Measurements from ENCODE around the gene ASTN2.
A peak's percentile ranks its signal among the peaks of the same experiment; 100 is the strongest.

The ASTN2 gene

DNA sequence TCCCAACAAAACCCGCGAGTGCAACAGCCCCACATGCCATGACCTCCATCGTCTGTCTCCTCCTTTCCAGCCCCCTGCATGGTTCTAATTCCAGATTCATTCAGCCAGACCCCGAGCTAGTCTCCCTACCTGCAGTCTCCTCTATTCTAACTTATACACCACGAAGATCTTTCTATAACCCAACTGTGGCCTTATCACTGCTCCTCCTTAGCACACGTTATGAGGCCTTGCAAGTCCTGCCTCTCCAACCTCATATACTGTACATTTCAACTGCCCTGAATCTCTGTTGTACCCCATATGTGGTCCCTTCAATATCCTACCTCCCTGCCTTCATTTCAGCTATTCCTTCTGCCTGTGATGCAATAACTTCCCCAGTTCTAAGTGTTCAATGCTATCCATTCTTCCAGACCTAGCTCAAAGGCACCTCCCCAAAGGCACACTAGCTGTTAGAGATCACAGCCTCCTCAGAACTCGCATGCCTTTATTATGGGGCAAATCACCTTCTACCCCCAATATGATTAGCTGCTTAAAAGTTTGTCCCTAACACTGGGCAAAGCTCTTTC lies 942.8 kb downstream of the ASTN2 start:
- H3K36me3 ChIP-seq (ENCODE audit: insufficient read depth, insufficient read length, low read length), result peaks cover 2% of the 10 kb centered on the region
- peaks cover 10% of the 10 kb centered on the region for H3K4me1 ChIP-seq (ENCODE audit: insufficient read depth, insufficient read length)
- TF ChIP-seq ZNF274 (IDR thresholded peaks at IDR 0.05; ENCODE audit: low read depth, low read length) (no peak), SUZ12 (IDR thresholded peaks at IDR 0.05; ENCODE audit: extremely low read depth, insufficient read depth, insufficient read length) (no peak), YY1 (IDR thresholded peaks at IDR 0.05; ENCODE audit: insufficient read depth, insufficient read length) (no peak)
- H3K9me3 ChIP-seq (ENCODE audit: insufficient read depth, low read length), result no peaks in the 10 kb centered on the region
- H3K4me3 ChIP-seq (ENCODE audit: insufficient read length, low read depth), result no peak overlapping the region
- DNase-seq (ENCODE audit: low read depth, low spot score), result no peak
- H3K27me3 ChIP-seq (ENCODE audit: insufficient read depth, insufficient read length), result no peaks in the 10 kb centered on the region
- no peak overlapping the region for H3K9ac ChIP-seq (ENCODE audit: insufficient read length, low read depth)

- Histone ChIP-seq H3K27me3 (ENCODE audit: insufficient read depth, insufficient read length) (no peaks in the 10 kb centered on the region), H3K36me3 (ENCODE audit: insufficient read depth, insufficient read length, low read length) (peaks cover 2% of the 10 kb centered on the region), H3K9ac (ENCODE audit: insufficient read length, low read depth) (peak overlapping the region; percentile 47), H3K4me3 (ENCODE audit: insufficient read length, low read depth) (no peak overlapping the region), H3K4me1 (ENCODE audit: insufficient read depth, insufficient read length) (peaks cover 9% of the 10 kb centered on the region), H3K9me3 (ENCODE audit: insufficient read depth, low read length) (no peaks in the 10 kb centered on the region)
- peak; percentile 97 for DNase-seq (ENCODE audit: low read depth, low spot score)
- no peak for TF ChIP-seq YY1 (IDR thresholded peaks at IDR 0.05; ENCODE audit: insufficient read depth, insufficient read length)
- no peak for TF ChIP-seq ZNF274 (IDR thresholded peaks at IDR 0.05; ENCODE audit: low read depth, low read length)
- TF ChIP-seq SUZ12 (IDR thresholded peaks at IDR 0.05; ENCODE audit: extremely low read depth, insufficient read depth, insufficient read length), result no peak
These were observed 943.6 kb downstream of the ASTN2 start for GRCh38 chr9:116471093-116471906.

DNA sequence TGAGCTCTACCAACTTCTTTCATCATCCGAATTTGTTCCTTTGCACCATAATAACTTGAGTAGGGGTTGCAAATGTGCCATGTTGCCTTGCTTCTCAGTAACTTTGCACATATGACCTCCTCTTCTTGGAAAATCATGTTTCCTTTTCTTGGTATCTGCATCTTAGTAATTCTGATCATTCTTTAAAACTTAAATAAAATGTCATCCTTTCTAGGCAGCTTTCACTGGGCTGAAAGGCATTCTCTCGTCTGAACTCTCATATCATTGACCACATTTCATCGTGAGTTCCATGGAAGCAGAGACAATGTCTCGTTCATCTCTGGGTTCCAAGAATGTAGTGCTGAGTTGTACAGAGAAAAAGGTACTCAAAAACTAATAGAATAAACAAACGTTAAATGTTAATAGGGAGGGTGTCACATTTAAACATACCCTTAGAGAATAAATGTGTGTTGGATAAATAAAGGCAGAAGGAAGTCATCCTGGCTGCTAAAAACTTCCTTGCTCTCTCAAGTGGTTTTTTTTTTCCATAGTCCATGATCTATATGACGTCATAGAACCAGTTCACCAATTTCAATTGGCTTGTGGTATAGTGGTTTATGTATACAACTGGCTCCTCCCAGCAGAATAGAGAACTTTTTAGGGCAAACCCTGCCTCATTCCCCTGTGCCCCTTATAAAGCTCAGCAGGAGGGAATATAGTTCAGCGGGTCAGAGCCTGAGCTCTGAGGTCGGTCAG lies 945.9 kb downstream of the ASTN2 start:
- Histone ChIP-seq H3K27me3 (ENCODE audit: insufficient read depth, insufficient read length) (no peaks in the 10 kb centered on the region), H3K4me1 (ENCODE audit: insufficient read depth, insufficient read length) (peaks cover 7% of the 10 kb centered on the region), H3K4me3 (ENCODE audit: insufficient read length, low read depth) (no peak overlapping the region), H3K9ac (ENCODE audit: insufficient read length, low read depth) (no peak overlapping the region), H3K9me3 (ENCODE audit: insufficient read depth, low read length) (no peaks in the 10 kb centered on the region), H3K36me3 (ENCODE audit: insufficient read depth, insufficient read length, low read length) (no peaks in the 10 kb centered on the region)
- no peak for TF ChIP-seq ZNF274 (IDR thresholded peaks at IDR 0.05; ENCODE audit: low read depth, low read length)
- no peak for TF ChIP-seq SUZ12 (IDR thresholded peaks at IDR 0.05; ENCODE audit: extremely low read depth, insufficient read depth, insufficient read length)
- TF ChIP-seq YY1 (IDR thresholded peaks at IDR 0.05; ENCODE audit: insufficient read depth, insufficient read length), result no peak
- DNase-seq (ENCODE audit: low read depth, low spot score), result no peak

DNA sequence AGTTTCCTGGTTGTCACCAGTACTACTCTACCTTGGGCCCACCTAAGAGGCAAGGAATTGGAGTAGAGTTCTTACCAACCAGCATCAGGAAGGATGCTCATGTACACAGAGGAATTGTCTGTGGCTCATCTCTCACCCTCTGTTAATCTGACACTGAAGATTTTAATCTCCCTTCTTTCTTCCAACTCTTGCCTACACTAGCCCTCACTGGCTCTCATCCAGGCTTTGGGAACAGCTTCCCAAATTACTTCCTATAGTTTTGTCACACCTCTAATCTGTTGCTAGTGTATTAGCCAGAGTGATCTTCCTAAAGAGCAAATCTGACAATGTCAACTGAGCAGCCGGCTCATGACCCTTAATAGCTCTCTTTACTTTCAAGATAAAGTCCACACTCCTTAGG lies 946.5 kb downstream of the ASTN2 start:
- Histone ChIP-seq H3K36me3 (ENCODE audit: insufficient read depth, insufficient read length, low read length) (no peaks in the 10 kb centered on the region), H3K27me3 (ENCODE audit: insufficient read depth, insufficient read length) (no peaks in the 10 kb centered on the region), H3K9ac (ENCODE audit: insufficient read length, low read depth) (no peak overlapping the region), H3K4me3 (ENCODE audit: insufficient read length, low read depth) (no peak overlapping the region), H3K9me3 (ENCODE audit: insufficient read depth, low read length) (no peaks in the 10 kb centered on the region), H3K4me1 (ENCODE audit: insufficient read depth, insufficient read length) (peaks cover 7% of the 10 kb centered on the region)
- no peak for DNase-seq (ENCODE audit: low read depth, low spot score)
- TF ChIP-seq SUZ12 (IDR thresholded peaks at IDR 0.05; ENCODE audit: extremely low read depth, insufficient read depth, insufficient read length), result no peak
- no peak for TF ChIP-seq ZNF274 (IDR thresholded peaks at IDR 0.05; ENCODE audit: low read depth, low read length)
- TF ChIP-seq YY1 (IDR thresholded peaks at IDR 0.05; ENCODE audit: insufficient read depth, insufficient read length), result no peak

DNA sequence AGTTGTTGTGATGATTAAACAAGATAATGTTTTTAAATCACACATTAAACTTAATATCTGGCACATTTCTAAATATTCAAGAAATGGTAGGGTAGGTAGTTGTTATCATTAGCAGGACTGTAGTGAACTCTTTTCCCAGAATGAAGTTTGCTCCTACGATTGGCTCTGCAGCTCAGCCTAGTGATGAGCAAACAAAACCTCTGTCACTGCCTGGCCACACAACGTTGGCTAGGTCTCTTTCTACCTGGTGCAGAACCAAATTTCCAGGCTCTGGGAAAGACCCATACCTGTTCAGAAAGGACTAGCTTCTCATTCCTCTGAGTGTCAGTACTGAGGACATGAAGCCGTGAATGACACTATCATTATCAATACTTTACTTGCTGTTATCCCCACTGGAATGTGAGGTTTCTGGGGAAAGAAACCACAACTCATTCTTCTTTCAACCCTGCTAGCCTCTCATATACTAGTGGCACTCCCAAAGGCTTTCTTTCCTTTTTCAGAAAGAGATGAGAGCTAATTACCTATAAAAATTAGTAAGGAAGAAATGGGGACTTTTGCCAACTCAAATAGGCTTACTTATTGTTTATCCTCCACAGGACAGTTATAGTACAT lies 947.0 kb downstream of the ASTN2 start:
- no peak overlapping the region for H3K4me3 ChIP-seq (ENCODE audit: insufficient read length, low read depth)
- DNase-seq (ENCODE audit: low read depth, low spot score), result no peak
- TF ChIP-seq ZNF274 (IDR thresholded peaks at IDR 0.05; ENCODE audit: low read depth, low read length), result no peak
- TF ChIP-seq YY1 (IDR thresholded peaks at IDR 0.05; ENCODE audit: insufficient read depth, insufficient read length), result no peak
- no peak for TF ChIP-seq SUZ12 (IDR thresholded peaks at IDR 0.05; ENCODE audit: extremely low read depth, insufficient read depth, insufficient read length)
- H3K36me3 ChIP-seq (ENCODE audit: insufficient read depth, insufficient read length, low read length), result no peaks in the 10 kb centered on the region
- H3K4me1 ChIP-seq (ENCODE audit: insufficient read depth, insufficient read length), result peaks cover 7% of the 10 kb centered on the region
- no peaks in the 10 kb centered on the region for H3K27me3 ChIP-seq (ENCODE audit: insufficient read depth, insufficient read length)
- H3K9me3 ChIP-seq (ENCODE audit: insufficient read depth, low read length), result no peaks in the 10 kb centered on the region
- H3K9ac ChIP-seq (ENCODE audit: insufficient read length, low read depth), result no peak overlapping the region

GRCh38 chr9:116466271-116467235 lies 948.3 kb downstream of the ASTN2 start:
- no peak overlapping the region for H3K4me3 ChIP-seq (ENCODE audit: insufficient read length, low read depth)
- H3K27me3 ChIP-seq (ENCODE audit: insufficient read depth, insufficient read length), result no peaks in the 10 kb centered on the region
- DNase-seq (ENCODE audit: low read depth, low spot score), result no peak
- H3K9me3 ChIP-seq (ENCODE audit: insufficient read depth, low read length), result no peaks in the 10 kb centered on the region
- TF ChIP-seq SUZ12 (IDR thresholded peaks at IDR 0.05; ENCODE audit: extremely low read depth, insufficient read depth, insufficient read length), result no peak
- no peaks in the 10 kb centered on the region for H3K36me3 ChIP-seq (ENCODE audit: insufficient read depth, insufficient read length, low read length)
- no peak overlapping the region for H3K9ac ChIP-seq (ENCODE audit: insufficient read length, low read depth)
- no peaks in the 10 kb centered on the region for H3K4me1 ChIP-seq (ENCODE audit: insufficient read depth, insufficient read length)

Measured in NT2/D1 (cell line).